ENCODE data around the gene YARS1.

YARS1 gene

DNA sequence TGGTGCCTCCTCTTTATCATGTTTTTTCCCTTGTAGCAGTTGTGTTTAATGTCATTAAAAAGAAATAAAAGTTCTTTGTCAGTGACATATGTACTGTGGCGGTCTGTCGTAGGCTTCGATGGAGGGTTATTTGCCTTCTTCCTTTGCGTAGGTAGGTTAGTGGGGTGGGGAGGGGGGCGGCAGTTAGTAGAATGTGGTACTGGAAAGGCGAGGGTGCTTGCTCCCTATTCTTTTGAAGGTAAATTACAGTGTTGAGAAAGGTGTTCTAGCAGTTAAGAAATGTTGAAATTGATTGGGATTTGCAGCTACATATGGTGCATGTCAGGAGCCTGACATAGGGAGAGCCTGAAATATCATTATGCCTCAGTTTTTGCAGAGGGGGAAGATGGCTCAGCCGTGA lies 41.6 kb upstream of the YARS1 start:
- peaks cover 3% of the 10 kb centered on the region for H3K4me1 ChIP-seq (ENCODE audit: low read length)
- no peaks in the 10 kb centered on the region for H3K9me3 ChIP-seq (ENCODE audit: insufficient read depth, low read length)
- H2AFZ ChIP-seq (ENCODE audit: low read depth, low read length): no peak overlapping the region
- no peak overlapping the region for H3K4me2 ChIP-seq (ENCODE audit: low read length)
- H3K27ac ChIP-seq (ENCODE audit: low read length): no peak overlapping the region
- no peaks in the 10 kb centered on the region for H4K20me1 ChIP-seq (ENCODE audit: insufficient read depth, low read length)
- H3K9ac ChIP-seq (ENCODE audit: low read length): no peak overlapping the region
- no peaks in the 10 kb centered on the region for H3K27me3 ChIP-seq (ENCODE audit: low read depth, low read length)
- H3K4me3 ChIP-seq (ENCODE audit: low read length): no peak overlapping the region
- peaks cover 10% of the 10 kb centered on the region for H3K36me3 ChIP-seq (replicated peaks; ENCODE audit: low read depth, low read length)
- TF ChIP-seq CTCF (IDR thresholded peaks at IDR 0.05; ENCODE audit: low read depth, low read length) (no peak), EZH2phosphoT487 (IDR thresholded peaks at IDR 0.05; ENCODE audit: low read depth) (no peak)
- H3K79me2 ChIP-seq (ENCODE audit: low read length): no peaks in the 10 kb centered on the region

DNA sequence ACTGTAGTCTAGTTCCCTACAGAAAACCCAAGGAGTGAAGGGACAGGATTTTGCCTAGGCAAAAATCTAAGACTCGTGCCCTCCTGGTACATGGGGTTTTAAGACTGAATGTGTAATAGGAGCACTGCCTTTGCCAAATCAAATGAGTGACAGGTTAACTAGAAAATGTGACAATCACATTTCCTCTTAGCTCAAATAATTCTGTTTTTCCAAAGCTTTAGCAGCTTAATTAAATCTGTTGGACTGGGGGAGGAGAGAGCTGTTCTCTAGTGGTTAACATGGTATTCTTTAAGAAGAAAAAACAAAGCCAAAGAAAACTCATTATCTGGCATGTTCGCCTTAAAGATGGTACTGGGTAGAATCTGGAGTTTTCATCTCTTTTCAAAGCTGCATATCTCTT lies 41.0 kb upstream of the YARS1 start:
- peaks cover 10% of the 10 kb centered on the region for H3K36me3 ChIP-seq (replicated peaks; ENCODE audit: low read depth, low read length)

GRCh38 chr1:32855861-32856617 lies 38.9 kb upstream of the YARS1 start:
- Histone ChIP-seq H3K36me3 (replicated peaks; ENCODE audit: low read depth, low read length) (peaks cover 10% of the 10 kb centered on the region), H3K27me3 (ENCODE audit: low read depth, low read length) (no peaks in the 10 kb centered on the region), H3K27ac (ENCODE audit: low read length) (no peak overlapping the region), H3K4me2 (ENCODE audit: low read length) (no peak overlapping the region), H3K9me3 (ENCODE audit: insufficient read depth, low read length) (no peaks in the 10 kb centered on the region), H4K20me1 (ENCODE audit: insufficient read depth, low read length) (no peaks in the 10 kb centered on the region), H3K4me1 (ENCODE audit: low read length) (no peaks in the 10 kb centered on the region), H3K79me2 (ENCODE audit: low read length) (no peaks in the 10 kb centered on the region), H3K9ac (ENCODE audit: low read length) (no peak overlapping the region), H2AFZ (ENCODE audit: low read depth, low read length) (no peak overlapping the region), H3K4me3 (ENCODE audit: low read length) (no peak overlapping the region)
- no peak for TF ChIP-seq EZH2phosphoT487 (IDR thresholded peaks at IDR 0.05; ENCODE audit: low read depth)
- TF ChIP-seq CTCF (IDR thresholded peaks at IDR 0.05; ENCODE audit: low read depth, low read length): no peak

More for the DNA sequence above, 41.0 kb upstream of the YARS1 start:
- Histone ChIP-seq H3K79me2 (ENCODE audit: low read length) (no peaks in the 10 kb centered on the region), H3K4me3 (ENCODE audit: low read length) (no peak overlapping the region), H3K27ac (ENCODE audit: low read length) (no peak overlapping the region), H4K20me1 (ENCODE audit: insufficient read depth, low read length) (no peaks in the 10 kb centered on the region), H3K9ac (ENCODE audit: low read length) (no peak overlapping the region), H2AFZ (ENCODE audit: low read depth, low read length) (no peak overlapping the region), H3K4me1 (ENCODE audit: low read length) (no peaks in the 10 kb centered on the region), H3K4me2 (ENCODE audit: low read length) (no peak overlapping the region), H3K27me3 (ENCODE audit: low read depth, low read length) (no peaks in the 10 kb centered on the region), H3K9me3 (ENCODE audit: insufficient read depth, low read length) (no peaks in the 10 kb centered on the region)
- TF ChIP-seq CTCF (IDR thresholded peaks at IDR 0.05; ENCODE audit: low read depth, low read length): no peak
- TF ChIP-seq EZH2phosphoT487 (IDR thresholded peaks at IDR 0.05; ENCODE audit: low read depth): no peak

GRCh38 chr1:32848354-32849063 lies 31.4 kb upstream of the YARS1 start:
- no peak overlapping the region for H3K27ac ChIP-seq (ENCODE audit: low read length)
- no peaks in the 10 kb centered on the region for H4K20me1 ChIP-seq (ENCODE audit: insufficient read depth, low read length)
- no peak overlapping the region for H3K9ac ChIP-seq (ENCODE audit: low read length)
- H3K9me3 ChIP-seq (ENCODE audit: insufficient read depth, low read length): no peaks in the 10 kb centered on the region
- no peak overlapping the region for H3K4me3 ChIP-seq (ENCODE audit: low read length)
- H3K79me2 ChIP-seq (ENCODE audit: low read length): no peaks in the 10 kb centered on the region
- peaks cover 12% of the 10 kb centered on the region for H3K36me3 ChIP-seq (replicated peaks; ENCODE audit: low read depth, low read length)
- no peak overlapping the region for H2AFZ ChIP-seq (ENCODE audit: low read depth, low read length)
- no peaks in the 10 kb centered on the region for H3K27me3 ChIP-seq (ENCODE audit: low read depth, low read length)
- no peak for TF ChIP-seq CTCF (IDR thresholded peaks at IDR 0.05; ENCODE audit: low read depth, low read length)
- no peak for TF ChIP-seq EZH2phosphoT487 (IDR thresholded peaks at IDR 0.05; ENCODE audit: low read depth)
- 0 out of 2 replicates have a peak overlapping the region, but pooled peaks have one; percentile 4 for H3K4me2 ChIP-seq (ENCODE audit: low read length)
- peaks cover 9% of the 10 kb centered on the region for H3K4me1 ChIP-seq (ENCODE audit: low read length)

Data from OCI-LY3 (cell line).